GM12801 (cell line): Measurements from ENCODE around the gene CALML4.

Source experiments
- TF ChIP-seq, protein P1 (sequence below): IDR thresholded peaks from one replicate; pipeline ENCODE4 v1.5.1; 2011; ENCODE audit warnings: control low read depth; ENCODE audit not compliant: insufficient read length; ENCODE audit errors: extremely low read depth

Gene CALML4

DNA sequence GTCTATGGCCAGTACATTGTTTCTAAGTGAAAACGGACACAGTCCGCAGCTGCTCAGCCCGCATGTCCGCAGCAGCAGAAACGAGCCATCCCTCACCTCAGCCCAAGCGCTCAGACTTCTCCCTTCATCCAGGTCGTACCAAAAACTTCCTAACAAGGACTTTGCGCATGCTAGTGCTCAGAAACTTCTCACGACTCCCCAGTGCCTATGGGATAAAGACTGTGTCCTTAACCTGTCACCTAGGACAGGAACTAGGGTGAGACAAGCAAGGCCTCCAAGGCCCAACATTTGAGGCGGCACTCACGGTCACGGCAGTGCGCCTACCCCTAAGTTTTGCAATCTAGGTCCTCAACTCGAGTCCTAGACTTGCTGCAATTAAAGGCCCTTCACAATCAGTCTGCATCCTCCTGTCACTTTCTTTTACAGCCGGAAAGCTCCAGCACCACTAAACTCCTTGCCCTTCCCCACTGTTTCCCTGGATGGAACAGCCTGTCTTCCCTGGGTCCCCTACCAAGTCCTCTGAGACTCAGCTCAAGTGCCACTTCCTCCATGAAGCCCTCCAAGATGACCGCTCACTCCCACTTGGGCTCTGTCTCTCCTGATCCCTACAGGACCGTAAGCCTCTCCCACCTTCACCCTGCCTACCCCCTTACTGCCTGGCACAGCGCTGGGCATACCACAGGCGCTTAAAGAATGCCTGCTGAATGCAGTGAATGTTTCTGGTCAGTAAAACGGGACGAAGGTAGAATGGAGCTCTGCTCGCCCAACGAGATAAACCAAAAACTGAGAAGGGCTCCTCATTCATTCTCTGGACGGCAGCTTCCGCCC is 23.2 kb upstream of the CALML4 start:
- TF ChIP-seq, protein P1, sequence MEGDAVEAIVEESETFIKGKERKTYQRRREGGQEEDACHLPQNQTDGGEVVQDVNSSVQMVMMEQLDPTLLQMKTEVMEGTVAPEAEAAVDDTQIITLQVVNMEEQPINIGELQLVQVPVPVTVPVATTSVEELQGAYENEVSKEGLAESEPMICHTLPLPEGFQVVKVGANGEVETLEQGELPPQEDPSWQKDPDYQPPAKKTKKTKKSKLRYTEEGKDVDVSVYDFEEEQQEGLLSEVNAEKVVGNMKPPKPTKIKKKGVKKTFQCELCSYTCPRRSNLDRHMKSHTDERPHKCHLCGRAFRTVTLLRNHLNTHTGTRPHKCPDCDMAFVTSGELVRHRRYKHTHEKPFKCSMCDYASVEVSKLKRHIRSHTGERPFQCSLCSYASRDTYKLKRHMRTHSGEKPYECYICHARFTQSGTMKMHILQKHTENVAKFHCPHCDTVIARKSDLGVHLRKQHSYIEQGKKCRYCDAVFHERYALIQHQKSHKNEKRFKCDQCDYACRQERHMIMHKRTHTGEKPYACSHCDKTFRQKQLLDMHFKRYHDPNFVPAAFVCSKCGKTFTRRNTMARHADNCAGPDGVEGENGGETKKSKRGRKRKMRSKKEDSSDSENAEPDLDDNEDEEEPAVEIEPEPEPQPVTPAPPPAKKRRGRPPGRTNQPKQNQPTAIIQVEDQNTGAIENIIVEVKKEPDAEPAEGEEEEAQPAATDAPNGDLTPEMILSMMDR = no peak

DNA sequence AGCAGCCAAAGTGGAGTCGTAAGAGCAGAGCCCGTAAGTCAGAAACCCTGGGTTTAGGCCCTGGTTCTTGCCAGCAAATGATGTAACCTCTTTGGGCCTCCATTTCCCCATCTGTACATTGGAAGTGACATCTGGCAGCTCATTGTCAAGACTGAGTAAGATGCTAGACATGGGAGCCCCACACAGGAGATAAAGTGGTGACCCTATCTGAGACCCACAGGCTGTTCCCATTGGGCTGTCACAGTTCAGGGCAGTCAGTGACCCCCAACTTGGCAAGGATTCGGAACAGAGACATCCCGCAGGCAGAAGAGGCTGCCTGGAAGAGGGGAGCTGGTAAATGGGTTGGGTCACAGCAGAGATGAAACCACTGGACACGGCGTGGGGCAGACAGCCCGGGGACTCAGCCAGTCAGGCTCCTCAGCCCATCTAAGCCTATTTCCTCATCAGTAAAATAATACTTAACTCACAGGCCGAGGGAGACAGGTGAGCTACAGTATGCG is 22.6 kb upstream of the CALML4 start:
- TF ChIP-seq, protein P1 = no peak

DNA sequence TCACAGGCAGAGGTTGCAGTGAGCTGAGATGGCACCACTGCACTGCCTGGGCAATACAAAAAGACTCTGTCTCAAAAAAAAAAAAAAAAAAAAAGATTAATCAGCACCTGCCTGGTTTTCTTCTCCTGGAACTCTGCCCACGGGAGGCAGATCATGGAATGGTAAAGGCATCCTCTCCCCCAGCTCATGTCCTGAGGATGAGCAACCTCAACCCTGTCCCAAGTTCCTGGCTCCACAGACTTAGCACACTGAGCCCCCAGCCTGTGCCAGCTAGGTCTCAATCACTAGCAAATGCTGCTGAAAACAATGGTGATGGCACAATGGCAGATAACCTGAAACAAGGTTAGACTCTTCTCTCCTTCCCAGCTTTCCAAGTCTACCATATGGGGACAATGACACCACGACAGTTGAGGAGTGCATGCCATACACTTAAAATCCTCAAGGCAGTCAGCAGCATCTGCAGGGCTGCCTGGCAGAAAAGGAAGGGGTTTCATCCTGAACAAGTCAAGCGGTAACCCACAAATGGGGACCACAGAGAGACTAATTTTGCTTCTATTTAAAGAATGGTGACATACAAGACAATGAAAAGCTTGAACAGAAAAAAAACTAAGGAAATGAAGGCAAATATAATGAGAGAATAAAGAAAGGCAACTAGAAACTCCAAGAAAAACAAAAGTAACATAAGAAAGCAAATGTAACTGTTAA is 19.6 kb upstream of the CALML4 start:
- TF ChIP-seq, protein P1 = no peak

DNA sequence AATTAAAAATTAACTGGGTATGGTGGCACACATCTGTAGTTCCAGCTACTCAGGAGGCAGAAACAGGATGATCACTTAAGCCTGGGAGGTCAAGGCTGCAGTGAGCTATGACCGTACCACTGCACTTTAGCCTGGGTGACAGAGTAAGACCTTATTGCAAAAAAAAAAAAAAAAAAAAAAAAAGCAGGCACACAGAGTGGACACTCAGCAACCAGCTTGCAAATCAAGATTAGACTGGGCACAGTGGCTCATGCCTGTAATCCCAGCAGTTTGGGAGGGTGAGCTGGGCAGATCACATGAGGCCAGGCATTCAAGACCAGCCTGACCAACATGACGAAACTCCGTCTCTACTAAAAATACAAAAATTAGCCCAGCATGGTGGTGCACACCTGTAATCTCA is 19.0 kb upstream of the CALML4 start:
- TF ChIP-seq, protein P1 = no peak

DNA sequence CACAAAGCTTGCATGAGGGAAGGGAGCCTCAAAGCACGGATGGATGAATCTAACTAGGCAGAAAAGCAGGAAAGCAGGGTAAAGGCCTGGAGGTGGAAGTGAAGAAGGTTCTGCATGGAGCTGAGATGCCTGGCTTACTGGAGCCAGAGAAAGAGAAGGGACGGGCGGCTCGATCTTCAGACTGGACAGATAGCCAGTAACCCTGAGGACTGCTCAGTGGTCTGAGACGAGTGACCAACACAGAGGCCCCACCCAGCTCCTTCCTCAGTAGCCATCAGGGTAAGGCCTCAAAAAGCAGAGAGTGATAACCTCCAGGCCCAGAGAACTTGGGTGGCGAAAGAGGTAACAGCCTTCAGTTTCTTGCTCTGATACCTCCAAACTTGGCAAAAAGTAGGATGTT is 18.0 kb upstream of the CALML4 start:
- TF ChIP-seq, protein P1 = no peak

DNA sequence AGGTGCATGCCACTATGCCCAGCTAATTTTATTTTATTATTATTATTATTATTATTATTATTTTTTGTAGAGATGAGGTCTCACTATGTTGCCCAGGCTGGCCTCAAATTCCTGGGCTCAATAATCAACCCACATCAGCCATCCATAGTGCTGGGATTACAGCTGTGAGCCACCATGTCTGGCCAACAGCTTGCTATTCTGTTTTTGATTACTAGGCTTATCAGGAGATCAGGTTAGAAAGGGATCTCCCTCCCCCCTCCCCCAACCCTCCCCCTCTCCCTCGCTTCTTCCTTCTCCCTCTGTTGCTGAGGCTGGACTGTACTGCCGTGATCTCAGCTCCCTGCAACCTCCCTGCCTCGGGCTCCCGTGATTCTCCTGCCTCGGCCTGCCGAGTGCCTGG is 15.8 kb upstream of the CALML4 start:
- TF ChIP-seq, protein P1 = no peak

DNA sequence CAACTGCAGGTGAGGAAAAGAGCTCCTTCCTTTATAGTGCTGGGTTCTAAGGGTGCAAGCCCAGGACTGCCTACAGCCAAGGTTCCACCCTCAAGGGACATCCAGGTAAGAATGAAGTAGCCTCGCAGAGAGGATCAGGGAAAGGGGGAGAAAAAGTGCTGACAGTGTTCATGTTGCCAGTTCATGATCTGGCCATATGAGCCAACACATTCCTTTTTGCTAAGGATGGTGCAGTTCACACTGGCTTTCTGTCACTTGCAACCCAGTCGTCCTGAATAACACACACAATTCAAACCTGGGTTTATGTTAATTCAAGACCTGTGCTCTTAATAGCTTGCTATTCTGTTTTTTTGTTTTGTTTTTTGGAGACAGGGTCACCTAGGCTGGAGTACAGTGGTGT is 15.4 kb upstream of the CALML4 start:
- TF ChIP-seq, protein P1 = no peak
